ENCODE measurements around the gene KCNV2.

DNA sequence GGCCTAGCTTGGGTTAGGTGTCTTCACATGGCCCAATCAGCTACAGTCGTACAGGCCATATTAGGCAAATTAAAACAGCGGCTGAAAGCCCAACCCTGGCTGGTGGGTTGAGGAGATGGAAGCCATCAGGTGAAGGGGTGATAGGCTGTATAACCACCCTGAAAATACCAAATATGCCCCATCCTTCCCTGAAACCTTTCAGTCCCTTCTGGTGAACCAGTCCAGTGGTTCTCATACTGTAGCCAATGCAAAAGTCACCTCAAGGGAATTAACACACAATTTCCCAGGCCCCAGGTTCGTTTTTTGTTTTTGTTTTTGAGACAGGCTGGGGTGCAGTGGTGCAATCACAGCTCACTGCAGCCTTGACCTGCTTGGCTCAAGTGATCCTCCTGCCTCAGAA is 19.8 kb upstream of the KCNV2 start:
- TF ChIP-seq, protein P1, sequence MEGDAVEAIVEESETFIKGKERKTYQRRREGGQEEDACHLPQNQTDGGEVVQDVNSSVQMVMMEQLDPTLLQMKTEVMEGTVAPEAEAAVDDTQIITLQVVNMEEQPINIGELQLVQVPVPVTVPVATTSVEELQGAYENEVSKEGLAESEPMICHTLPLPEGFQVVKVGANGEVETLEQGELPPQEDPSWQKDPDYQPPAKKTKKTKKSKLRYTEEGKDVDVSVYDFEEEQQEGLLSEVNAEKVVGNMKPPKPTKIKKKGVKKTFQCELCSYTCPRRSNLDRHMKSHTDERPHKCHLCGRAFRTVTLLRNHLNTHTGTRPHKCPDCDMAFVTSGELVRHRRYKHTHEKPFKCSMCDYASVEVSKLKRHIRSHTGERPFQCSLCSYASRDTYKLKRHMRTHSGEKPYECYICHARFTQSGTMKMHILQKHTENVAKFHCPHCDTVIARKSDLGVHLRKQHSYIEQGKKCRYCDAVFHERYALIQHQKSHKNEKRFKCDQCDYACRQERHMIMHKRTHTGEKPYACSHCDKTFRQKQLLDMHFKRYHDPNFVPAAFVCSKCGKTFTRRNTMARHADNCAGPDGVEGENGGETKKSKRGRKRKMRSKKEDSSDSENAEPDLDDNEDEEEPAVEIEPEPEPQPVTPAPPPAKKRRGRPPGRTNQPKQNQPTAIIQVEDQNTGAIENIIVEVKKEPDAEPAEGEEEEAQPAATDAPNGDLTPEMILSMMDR (IDR thresholded peaks at IDR 0.05): no peak
- no peak for TF ChIP-seq POLR2A (IDR thresholded peaks at IDR 0.05)

Measured in esophagus squamous epithelium (tissue), 4 donors.